GM12878 (cell line): Measurements from ENCODE around the gene ZNHIT1. TPM values are rescaled to one million over a fixed set of nuclear protein-coding genes. Genes with fewer than 3 reads are reported as not detected.

Experiments
- ATAC-seq: fragments of 200-7000 bp; cut with Tn5 transposase; 3 replicates; pipeline ENCODE4 v1.9.1; 2020; ENCODE audit warnings: mild to moderate bottlenecking, moderate library complexity
- BruUV-seq: library from RNA; stranded (reverse); fragments of 400-500 nt; replicated peaks from 2 replicates; lab custom pipeline; 2021; lab: Mats Ljungman, UMichigan
- CTCF ChIA-PET: fragments of 300-600 bp; sonication (Branson Sonifier 250); formaldehyde crosslinking; extraction: SDS; loops from one replicate; lab custom pipeline; 2021; ENCODE audit warnings: inconsistent platforms; lab: Yijun Ruan, JAX
- POLR2A ChIA-PET: fragments of 350-600 bp; formaldehyde crosslinking; extraction: SDS; loops from one replicate; lab custom pipeline; 2021; ENCODE audit warnings: inconsistent platforms; lab: Charles Lee
- RAD21 ChIA-PET: fragments of 300-600 bp; sonication (Branson Sonifier 250); formaldehyde crosslinking; loops from one replicate; lab custom pipeline; 2023; ENCODE audit warnings: antibody characterized with exemption; ENCODE audit not compliant: unreplicated experiment; lab: Charles Lee
- SMC1A ChIA-PET: fragments of 300-600 bp; sonication (Branson Sonifier 250); formaldehyde crosslinking; loops from one replicate; lab custom pipeline; 2023; ENCODE audit not compliant: unreplicated experiment, uncharacterized antibody; lab: Charles Lee
- DNase-seq: peaks from one replicate; pipeline ENCODE4 v3.0.0-alpha.2; 2011; ENCODE audit warnings: low read depth, low spot score
- FAIRE-seq: peaks from 3 replicates; lab custom pipeline; 2011; peaks lifted over from hg19 to GRCh38; lab: Jason Lieb, UNC
- H2AFZ ChIP-seq: 2 replicates; pipeline ENCODE4 v1.6.0; 2011; ENCODE audit warnings: low read depth, low read length, control low read depth; ENCODE audit not compliant: control insufficient read depth
- H3K27ac ChIP-seq: 2 replicates; pipeline ENCODE4 v1.5.1; 2011; ENCODE audit warnings: control low read depth; ENCODE audit not compliant: control insufficient read depth, insufficient read depth
- H3K27me3 ChIP-seq, 2 experiments: replicated peaks in 1 of 2; 2 replicates each; pipeline versions ENCODE4 v1.6.0 to v1.6.1; 2011; ENCODE audit warnings: low read length in 1 of 2; ENCODE audit not compliant: control insufficient read depth in 2 of 2, insufficient read depth in 2 of 2
- H3K36me3 ChIP-seq, 2 experiments: 2 replicates each; pipeline ENCODE4 v1.5.1; 2011; ENCODE audit warnings: low read length in 1 of 2; ENCODE audit not compliant: control insufficient read depth in 2 of 2, insufficient read depth in 2 of 2
- H3K4me1 ChIP-seq: 2 replicates; pipeline ENCODE4 v1.6.1; 2011; ENCODE audit warnings: mild to moderate bottlenecking, low read length, moderate library complexity, mixed read lengths; ENCODE audit not compliant: control insufficient read depth, insufficient read depth
- H3K4me2 ChIP-seq: 2 replicates; pipeline ENCODE4 v1.6.0; 2011; ENCODE audit warnings: control low read depth; ENCODE audit not compliant: control insufficient read depth, insufficient read depth
- H3K4me3 ChIP-seq: fragments of 200-600 bp; sonication (generic); 2 replicates; pipeline ENCODE4 v1.5.1; 2016
- H3K79me2 ChIP-seq: 2 replicates; pipeline ENCODE4 v1.6.0; 2011; ENCODE audit warnings: low read length; ENCODE audit not compliant: control insufficient read depth, insufficient read depth
- H3K9ac ChIP-seq: 2 replicates; pipeline ENCODE4 v1.8.0; 2011; ENCODE audit warnings: low read length, control low read depth, mixed read lengths; ENCODE audit not compliant: control insufficient read depth, insufficient read depth
- H3K9me3 ChIP-seq: replicated peaks from 3 replicates; pipeline ENCODE4 v1.5.1; 2011; ENCODE audit warnings: mild to moderate bottlenecking, low read length; ENCODE audit not compliant: control insufficient read depth, insufficient read depth
- H4K20me1 ChIP-seq: 2 replicates; pipeline ENCODE4 v1.6.0; 2011; ENCODE audit not compliant: control insufficient read depth, insufficient read depth
- CBFB ChIP-seq: IDR thresholded peaks from 2 replicates; pipeline ENCODE4 v1.6.1; 2016; ENCODE audit warnings: antibody characterized with exemption, low read depth
- CEBPB ChIP-seq, 2 experiments: fragments of 150-350 bp in 1 of 2; IDR thresholded peaks; 2 replicates each; pipeline ENCODE4 v1.6.1; 2012 to 2014; ENCODE audit warnings: low read depth in 2 of 2, low read length in 2 of 2, borderline replicate concordance in 1 of 2, inconsistent platforms in 1 of 2
- ESRRA ChIP-seq: IDR thresholded peaks from 2 replicates; pipeline ENCODE4 v1.6.1; 2012; ENCODE audit warnings: mild to moderate bottlenecking, low read length, improper control_type of control experiment
- LARP7 ChIP-seq: fragments of 450-650 bp; IDR thresholded peaks from 2 replicates; pipeline ENCODE4 v1.6.1; 2017; ENCODE audit warnings: mild to moderate bottlenecking
- YY1 ChIP-seq: IDR thresholded peaks from 2 replicates; pipeline ENCODE4 v1.6.1; 2011; ENCODE audit warnings: low read depth, mild to moderate bottlenecking, low read length
- ZNF622 ChIP-seq: fragments of 450-650 bp; IDR thresholded peaks from 2 replicates; pipeline ENCODE4 v1.6.1; 2017; ENCODE audit warnings: mild to moderate bottlenecking, inconsistent platforms
- WGBS: methylation state at CpG from one replicate; pipeline ENCODE4 v1.1.6; 2016; ENCODE audit warnings: low lambda C conversion rate; ENCODE audit not compliant: insufficient replicate concordance, insufficient coverage; ENCODE audit errors: missing lambda C conversion rate; 5-methylcytosine and 5-hydroxymethylcytosine counted together
- in situ Hi-C: fragments of 300-500 bp; cut with MboI; formaldehyde crosslinking; loops from 9 replicates; pipeline ENCODE4 v1.14.3; 2018; ENCODE audit warnings: mixed read lengths
- intact Hi-C: fragments of 100-400 bp; cut with micrococcal nuclease; formaldehyde crosslinking; loops from one replicate; pipeline ENCODE4 v1.14.2; 2022; ENCODE audit not compliant: unreplicated experiment
- polyA plus RNA-seq, 11 experiments: library from polyadenylated mRNA; depleted of rRNA in 4 of 11; unstranded in 6 of 11; stranded (reverse) in 5 of 11; fragments of >200 nt; fragmentation: Nextera tagmentation in 4 of 11; fragmentation: Illumina TruSeq in 1 of 11; extraction: Ambion mirVana in 4 of 11; extraction: Trizol in 1 of 11; gene quantifications; 1 replicate in 1 of 11; 2 replicates in 10 of 11; pipeline versions ENCODE4 v1.2.1 to v1.2.3, GENCODE V29; 2011 to 2016; ENCODE audit warnings: inconsistent platforms in 2 of 11, missing spikeins in 2 of 11, low read depth in 1 of 11
- total RNA-seq, 4 experiments: library from RNA; depleted of rRNA in 3 of 4; stranded (reverse); fragments of >200 nt in 3 of 4; fragmentation: Illumina TruSeq in 1 of 4; extraction: Trizol in 1 of 4; gene quantifications; 2 replicates each; pipeline versions ENCODE4 v1.2.1 to v1.2.3, GENCODE V29; 2013 to 2021
- TF ChIP-seq, protein P1 (sequence below): fragments of 450-650 bp; IDR thresholded peaks from 2 replicates; pipeline ENCODE4 v1.6.1; 2016; ENCODE audit warnings: mild to moderate bottlenecking, moderate library complexity, borderline replicate concordance
- TF ChIP-seq, protein P2 (sequence below): fragments of 450-650 bp; IDR thresholded peaks from 2 replicates; pipeline ENCODE4 v1.6.1; 2016; ENCODE audit warnings: mild to moderate bottlenecking
- TF ChIP-seq, protein P3 (sequence below): IDR thresholded peaks from 2 replicates; pipeline ENCODE4 v1.6.1; 2011; ENCODE audit warnings: borderline replicate concordance, low read depth, mild to moderate bottlenecking, moderate library complexity, mixed read lengths, low read length; ENCODE audit not compliant: insufficient read depth; ENCODE audit errors: extremely low read length
- TF ChIP-seq, protein P4 (sequence below): fragments of 450-650 bp; IDR thresholded peaks from 2 replicates; pipeline ENCODE4 v1.6.1; 2018; ENCODE audit warnings: borderline replicate concordance, mild to moderate bottlenecking; ENCODE audit not compliant: partially characterized antibody

Gene ZNHIT1
- total and polyA plus RNA-seq, 10 of the 15 experiments (the other 5 are each of a cell fraction or from before 2014, with no cell fraction given): 3.8 to 79.2 (median 44.5) TPM

DNA sequence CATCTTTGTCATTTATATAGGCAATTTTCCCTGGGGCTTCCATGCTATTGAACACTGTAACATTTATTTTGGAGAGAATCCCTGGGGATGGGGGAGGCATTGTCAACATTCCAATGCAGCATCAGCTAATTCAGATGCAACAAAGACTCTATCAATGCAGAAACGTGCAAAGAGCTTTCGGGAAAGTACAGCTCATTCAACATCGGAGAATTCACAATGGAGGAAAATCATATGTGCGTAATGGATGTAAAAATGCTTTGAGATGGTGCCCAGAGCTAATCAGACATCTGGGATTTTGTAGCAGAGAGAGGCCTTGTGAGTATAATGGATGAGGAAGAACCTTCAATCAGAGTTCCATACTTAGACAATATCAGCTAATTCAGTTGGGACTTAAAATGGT lies 55.2 kb downstream of the ZNHIT1 start:
- H3K27ac ChIP-seq: no peak overlapping the region
- H3K9ac ChIP-seq: no peak overlapping the region
- no peaks in the 10 kb centered on the region for H4K20me1 ChIP-seq
- in situ Hi-C loops: no loop called here
- ChIA-PET CTCF (interaction anchor here (1.0 to 1.4 kb wide), 5 partner anchors 9 to 129 kb away, joined by 3 to 8 read pairs (median 3); no protein-coding TSS in a partner anchor), SMC1A (interaction anchor here (1.3 kb wide), 1 partner anchor 9 kb away, joined by 5 read pairs; no protein-coding TSS in a partner anchor), POLR2A (no interaction called here), RAD21 (interaction anchor here (0.7 kb wide), 1 partner anchor 129 kb away, joined by 3 read pairs; no protein-coding TSS in a partner anchor)
- TF ChIP-seq YY1: no peak
- TF ChIP-seq, protein P1, sequence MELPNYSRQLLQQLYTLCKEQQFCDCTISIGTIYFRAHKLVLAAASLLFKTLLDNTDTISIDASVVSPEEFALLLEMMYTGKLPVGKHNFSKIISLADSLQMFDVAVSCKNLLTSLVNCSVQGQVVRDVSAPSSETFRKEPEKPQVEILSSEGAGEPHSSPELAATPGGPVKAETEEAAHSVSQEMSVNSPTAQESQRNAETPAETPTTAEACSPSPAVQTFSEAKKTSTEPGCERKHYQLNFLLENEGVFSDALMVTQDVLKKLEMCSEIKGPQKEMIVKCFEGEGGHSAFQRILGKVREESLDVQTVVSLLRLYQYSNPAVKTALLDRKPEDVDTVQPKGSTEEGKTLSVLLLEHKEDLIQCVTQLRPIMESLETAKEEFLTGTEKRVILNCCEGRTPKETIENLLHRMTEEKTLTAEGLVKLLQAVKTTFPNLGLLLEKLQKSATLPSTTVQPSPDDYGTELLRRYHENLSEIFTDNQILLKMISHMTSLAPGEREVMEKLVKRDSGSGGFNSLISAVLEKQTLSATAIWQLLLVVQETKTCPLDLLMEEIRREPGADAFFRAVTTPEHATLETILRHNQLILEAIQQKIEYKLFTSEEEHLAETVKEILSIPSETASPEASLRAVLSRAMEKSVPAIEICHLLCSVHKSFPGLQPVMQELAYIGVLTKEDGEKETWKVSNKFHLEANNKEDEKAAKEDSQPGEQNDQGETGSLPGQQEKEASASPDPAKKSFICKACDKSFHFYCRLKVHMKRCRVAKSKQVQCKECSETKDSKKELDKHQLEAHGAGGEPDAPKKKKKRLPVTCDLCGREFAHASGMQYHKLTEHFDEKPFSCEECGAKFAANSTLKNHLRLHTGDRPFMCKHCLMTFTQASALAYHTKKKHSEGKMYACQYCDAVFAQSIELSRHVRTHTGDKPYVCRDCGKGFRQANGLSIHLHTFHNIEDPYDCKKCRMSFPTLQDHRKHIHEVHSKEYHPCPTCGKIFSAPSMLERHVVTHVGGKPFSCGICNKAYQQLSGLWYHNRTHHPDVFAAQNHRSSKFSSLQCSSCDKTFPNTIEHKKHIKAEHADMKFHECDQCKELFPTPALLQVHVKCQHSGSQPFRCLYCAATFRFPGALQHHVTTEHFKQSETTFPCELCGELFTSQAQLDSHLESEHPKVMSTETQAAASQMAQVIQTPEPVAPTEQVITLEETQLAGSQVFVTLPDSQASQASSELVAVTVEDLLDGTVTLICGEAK: no peak
- no peak for TF ChIP-seq CEBPB (IDR thresholded peaks at IDR 0.05; ENCODE audit: borderline replicate concordance in 1 of 2, low read depth in 2 of 2, low read length in 2 of 2)
- TF ChIP-seq, protein P2, sequence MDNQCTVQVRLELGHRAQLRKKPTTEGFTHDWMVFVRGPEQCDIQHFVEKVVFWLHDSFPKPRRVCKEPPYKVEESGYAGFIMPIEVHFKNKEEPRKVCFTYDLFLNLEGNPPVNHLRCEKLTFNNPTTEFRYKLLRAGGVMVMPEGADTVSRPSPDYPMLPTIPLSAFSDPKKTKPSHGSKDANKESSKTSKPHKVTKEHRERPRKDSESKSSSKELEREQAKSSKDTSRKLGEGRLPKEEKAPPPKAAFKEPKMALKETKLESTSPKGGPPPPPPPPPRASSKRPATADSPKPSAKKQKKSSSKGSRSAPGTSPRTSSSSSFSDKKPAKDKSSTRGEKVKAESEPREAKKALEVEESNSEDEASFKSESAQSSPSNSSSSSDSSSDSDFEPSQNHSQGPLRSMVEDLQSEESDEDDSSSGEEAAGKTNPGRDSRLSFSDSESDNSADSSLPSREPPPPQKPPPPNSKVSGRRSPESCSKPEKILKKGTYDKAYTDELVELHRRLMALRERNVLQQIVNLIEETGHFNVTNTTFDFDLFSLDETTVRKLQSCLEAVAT: no peak
- TF ChIP-seq, protein P3, sequence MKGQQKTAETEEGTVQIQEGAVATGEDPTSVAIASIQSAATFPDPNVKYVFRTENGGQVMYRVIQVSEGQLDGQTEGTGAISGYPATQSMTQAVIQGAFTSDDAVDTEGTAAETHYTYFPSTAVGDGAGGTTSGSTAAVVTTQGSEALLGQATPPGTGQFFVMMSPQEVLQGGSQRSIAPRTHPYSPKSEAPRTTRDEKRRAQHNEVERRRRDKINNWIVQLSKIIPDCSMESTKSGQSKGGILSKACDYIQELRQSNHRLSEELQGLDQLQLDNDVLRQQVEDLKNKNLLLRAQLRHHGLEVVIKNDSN: no peak
- no peak for TF ChIP-seq ZNF622
- no peak for TF ChIP-seq ESRRA
- TF ChIP-seq, protein P4, sequence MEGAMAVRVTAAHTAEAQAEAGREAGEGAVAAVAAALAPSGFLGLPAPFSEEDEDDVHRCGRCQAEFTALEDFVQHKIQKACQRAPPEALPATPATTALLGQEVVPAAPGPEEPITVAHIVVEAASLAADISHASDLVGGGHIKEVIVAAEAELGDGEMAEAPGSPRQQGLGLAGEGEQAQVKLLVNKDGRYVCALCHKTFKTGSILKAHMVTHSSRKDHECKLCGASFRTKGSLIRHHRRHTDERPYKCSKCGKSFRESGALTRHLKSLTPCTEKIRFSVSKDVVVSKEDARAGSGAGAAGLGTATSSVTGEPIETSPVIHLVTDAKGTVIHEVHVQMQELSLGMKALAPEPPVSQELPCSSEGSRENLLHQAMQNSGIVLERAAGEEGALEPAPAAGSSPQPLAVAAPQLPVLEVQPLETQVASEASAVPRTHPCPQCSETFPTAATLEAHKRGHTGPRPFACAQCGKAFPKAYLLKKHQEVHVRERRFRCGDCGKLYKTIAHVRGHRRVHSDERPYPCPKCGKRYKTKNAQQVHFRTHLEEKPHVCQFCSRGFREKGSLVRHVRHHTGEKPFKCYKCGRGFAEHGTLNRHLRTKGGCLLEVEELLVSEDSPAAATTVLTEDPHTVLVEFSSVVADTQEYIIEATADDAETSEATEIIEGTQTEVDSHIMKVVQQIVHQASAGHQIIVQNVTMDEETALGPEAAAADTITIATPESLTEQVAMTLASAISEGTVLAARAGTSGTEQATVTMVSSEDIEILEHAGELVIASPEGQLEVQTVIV: no peak
- TF ChIP-seq LARP7: no peak
- no peak for TF ChIP-seq CBFB
- 33% methylated on average over 4 of the region's 4 CpGs for WGBS
- FAIRE-seq (no peak), ATAC-seq (no peak), DNase-seq (no peak)
- intact Hi-C loops: no loop called here
- no peaks in the 10 kb centered on the region for H3K79me2 ChIP-seq
- BruUV-seq: no TSS peak
- H2AFZ ChIP-seq: no peak overlapping the region
- H3K36me3 ChIP-seq: no peaks in the 10 kb centered on the region
- H3K4me1 ChIP-seq: no peaks in the 10 kb centered on the region
- H3K27me3 ChIP-seq: peaks cover 0 to 3% of the 10 kb centered on the region in 2 experiments; a peak in 2 of 4 replicates
- H3K4me3 ChIP-seq: no peak overlapping the region
- no peak overlapping the region for H3K4me2 ChIP-seq
- no peaks in the 10 kb centered on the region for H3K9me3 ChIP-seq
